ENCODE measurements around the gene DCUN1D3.

DNA sequence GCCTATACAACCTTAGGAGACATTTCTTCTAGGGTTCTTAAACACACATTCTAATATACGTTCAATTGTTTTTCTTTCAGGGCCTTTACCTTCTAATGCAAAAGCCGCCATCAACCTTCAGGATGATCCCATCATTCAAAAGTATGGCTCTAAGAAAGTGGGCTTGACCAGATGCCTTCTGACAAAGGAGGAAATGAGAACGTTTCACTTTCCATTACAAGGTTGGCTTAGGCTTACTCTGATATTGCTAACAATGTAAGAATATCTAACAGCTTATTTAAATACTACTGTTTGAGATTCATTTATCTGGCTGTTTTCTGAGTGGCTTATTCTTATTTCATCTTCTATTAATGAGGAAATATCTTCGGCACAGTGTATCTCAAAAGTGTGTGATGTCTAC, 78.5 kb downstream of the DCUN1D3 start:
- no peak for TF ChIP-seq ELF1 (IDR thresholded peaks at IDR 0.05; ENCODE audit: borderline replicate concordance, low read depth)
- no peak for TF ChIP-seq FOSL1 (IDR thresholded peaks at IDR 0.05; ENCODE audit: low read depth)
- no peak for TF ChIP-seq POLR2AphosphoS5 (IDR thresholded peaks at IDR 0.05; ENCODE audit: low read depth, low read length)
- TF ChIP-seq, protein P1, sequence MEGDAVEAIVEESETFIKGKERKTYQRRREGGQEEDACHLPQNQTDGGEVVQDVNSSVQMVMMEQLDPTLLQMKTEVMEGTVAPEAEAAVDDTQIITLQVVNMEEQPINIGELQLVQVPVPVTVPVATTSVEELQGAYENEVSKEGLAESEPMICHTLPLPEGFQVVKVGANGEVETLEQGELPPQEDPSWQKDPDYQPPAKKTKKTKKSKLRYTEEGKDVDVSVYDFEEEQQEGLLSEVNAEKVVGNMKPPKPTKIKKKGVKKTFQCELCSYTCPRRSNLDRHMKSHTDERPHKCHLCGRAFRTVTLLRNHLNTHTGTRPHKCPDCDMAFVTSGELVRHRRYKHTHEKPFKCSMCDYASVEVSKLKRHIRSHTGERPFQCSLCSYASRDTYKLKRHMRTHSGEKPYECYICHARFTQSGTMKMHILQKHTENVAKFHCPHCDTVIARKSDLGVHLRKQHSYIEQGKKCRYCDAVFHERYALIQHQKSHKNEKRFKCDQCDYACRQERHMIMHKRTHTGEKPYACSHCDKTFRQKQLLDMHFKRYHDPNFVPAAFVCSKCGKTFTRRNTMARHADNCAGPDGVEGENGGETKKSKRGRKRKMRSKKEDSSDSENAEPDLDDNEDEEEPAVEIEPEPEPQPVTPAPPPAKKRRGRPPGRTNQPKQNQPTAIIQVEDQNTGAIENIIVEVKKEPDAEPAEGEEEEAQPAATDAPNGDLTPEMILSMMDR (IDR thresholded peaks at IDR 0.05 in 2 of 3, conservative IDR thresholded peaks at IDR 0.05 in 1 of 3; ENCODE audit: borderline replicate concordance in 1 of 3, insufficient read depth in 1 of 3, low read depth in 2 of 3, low read length in 2 of 3), result no peak
- TF ChIP-seq POLR2A (IDR thresholded peaks at IDR 0.05; ENCODE audit: borderline replicate concordance, extremely low read depth, insufficient read depth, insufficient read length), result no peak
